Measurements from ENCODE around the gene MCCD1.

GRCh38 chr6:31495580-31495979 lies 33.2 kb upstream of the MCCD1 start:
- TF ChIP-seq POLR2A (IDR thresholded peaks at IDR 0.05) (no peak), CTCF (IDR thresholded peaks at IDR 0.05) (no peak)
